Breast epithelium (tissue), 4 donors: Measurements from ENCODE around the gene CTDNEP1. TPM values are rescaled to one million over a fixed set of nuclear protein-coding genes. Genes with fewer than 3 reads are reported as not detected.

Experiments used
- DNase-seq, 2 donors: peaks; one replicate each; pipeline ENCODE4 v3.0.0-alpha.2; 2019; ENCODE audit warnings: low spot score in 2 of 2
- H3K27ac ChIP-seq, 2 donors: fragments of 200-600 bp; sonication (generic) in 1 of 2; one replicate each; pipeline ENCODE4 v1.5.1; 2016 to 2019; ENCODE audit warnings: mild to moderate bottlenecking in 1 of 2
- H3K27me3 ChIP-seq, 2 donors: fragments of 200-600 bp; sonication (generic) in 1 of 2; one replicate each; pipeline versions ENCODE4 v1.5.1 to v1.6.0; 2017 to 2019; ENCODE audit warnings: control low read depth in 1 of 2, mild to moderate bottlenecking in 1 of 2
- H3K36me3 ChIP-seq: fragments of 200-600 bp; one replicate; pipeline ENCODE4 v1.5.1; 2019
- H3K4me1 ChIP-seq, 2 donors: fragments of 200-600 bp; sonication (generic); one replicate each; pipeline ENCODE4 v1.5.1; 2016 to 2019; ENCODE audit warnings: control low read depth in 1 of 2
- H3K4me3 ChIP-seq, 3 donors: fragments of 200-600 bp; sonication (generic); 1 replicate in 2 of 3; 2 replicates in 1 of 3; pipeline ENCODE4 v1.5.1; 2016 to 2019; ENCODE audit warnings: mild to moderate bottlenecking in 3 of 3, moderate library complexity in 2 of 3
- H3K9me3 ChIP-seq, 2 donors: fragments of 200-600 bp; sonication (generic) in 1 of 2; one replicate each; pipeline ENCODE4 v1.5.1; 2016 to 2019; ENCODE audit warnings: control low read depth in 1 of 2
- CTCF ChIP-seq, 3 donors: fragments of 450-650 bp; IDR thresholded peaks; one replicate each; pipeline ENCODE4 v1.5.1; 2016 to 2017; ENCODE audit warnings: antibody characterized with exemption in 3 of 3, mild to moderate bottlenecking in 3 of 3, moderate library complexity in 3 of 3
- POLR2A ChIP-seq: fragments of 450-650 bp; IDR thresholded peaks from one replicate; pipeline ENCODE4 v1.6.1; 2016; ENCODE audit warnings: antibody characterized with exemption, mild to moderate bottlenecking, moderate library complexity
- POLR2AphosphoS5 ChIP-seq, 3 donors: sonication (generic); formaldehyde crosslinking; IDR thresholded peaks; one replicate each; pipeline ENCODE4 v1.6.1; 2017; ENCODE audit warnings: antibody characterized with exemption in 3 of 3
- intact Hi-C: fragments of 100-400 bp; cut with DNase I; formaldehyde crosslinking; loops from one replicate; pipeline ENCODE4 v1.15.1; 2023; ENCODE audit warnings: low total_unique reads
- total RNA-seq, 3 donors: library from RNA; depleted of rRNA; stranded (reverse); fragments of >200 nt; gene quantifications; one replicate each; pipeline ENCODE4 v1.1.0, GENCODE V29; 2016

Gene CTDNEP1
- total RNA-seq, 3 donors from 2014 or later: 35.7 to 67.5 (median 60.5) TPM

GRCh38 chr17:7238420-7239090 is 13.0 kb downstream of the CTDNEP1 start:
- H3K27ac ChIP-seq: peak overlapping the region; percentile 97 to 100
- peaks cover 4 to 26% of the 10 kb centered on the region in 2 donors for H3K4me1 ChIP-seq
- no peaks in the 10 kb centered on the region for H3K36me3 ChIP-seq
- TF ChIP-seq POLR2A (no peak), CTCF (IDR thresholded peaks at IDR 0.05) (no peak), POLR2AphosphoS5 (IDR thresholded peaks at IDR 0.05) (no peak)
- H3K9me3 ChIP-seq: no peaks in the 10 kb centered on the region
- no peak for DNase-seq
- intact Hi-C loops: no loop called here
- H3K4me3 ChIP-seq: peak overlapping the region; percentile 85 to 99 (median 89)
- no peaks in the 10 kb centered on the region for H3K27me3 ChIP-seq

GRCh38 chr17:7237761-7238419 is 13.6 kb downstream of the CTDNEP1 start:
- TF ChIP-seq CTCF (IDR thresholded peaks at IDR 0.05) (no peak), POLR2AphosphoS5 (IDR thresholded peaks at IDR 0.05) (peak in 1 of 3 donors; percentile 23), POLR2A (no peak)
- H3K4me3 ChIP-seq: peak overlapping the region; percentile 85 to 99 (median 89)
- no peaks in the 10 kb centered on the region for H3K27me3 ChIP-seq
- peak overlapping the region; percentile 97 to 100 for H3K27ac ChIP-seq
- intact Hi-C loops: no loop called here
- DNase-seq: peak in 1 of 2 donors; percentile 71
- H3K36me3 ChIP-seq: no peaks in the 10 kb centered on the region
- H3K4me1 ChIP-seq: peaks cover 4 to 26% of the 10 kb centered on the region in 2 donors
- no peaks in the 10 kb centered on the region for H3K9me3 ChIP-seq

- DNase-seq: no peak
- Histone ChIP-seq H3K27ac (peak overlapping the region; percentile 97 to 100), H3K36me3 (no peaks in the 10 kb centered on the region), H3K4me1 (peaks cover 4 to 26% of the 10 kb centered on the region in 2 donors), H3K4me3 (peak overlapping the region; percentile 85 to 99 (median 89)), H3K9me3 (no peaks in the 10 kb centered on the region), H3K27me3 (no peaks in the 10 kb centered on the region)
- intact Hi-C loops: no loop called here
- TF ChIP-seq CTCF (IDR thresholded peaks at IDR 0.05) (no peak), POLR2A (no peak), POLR2AphosphoS5 (IDR thresholded peaks at IDR 0.05) (no peak)
Measured at GRCh38 chr17:7237266-7237760, 14.2 kb downstream of the CTDNEP1 start.

- Histone ChIP-seq H3K36me3 (no peaks in the 10 kb centered on the region), H3K4me3 (no peak overlapping the region), H3K27me3 (no peaks in the 10 kb centered on the region), H3K9me3 (no peaks in the 10 kb centered on the region), H3K4me1 (peaks cover 4 to 29% of the 10 kb centered on the region in 2 donors), H3K27ac (peak overlapping the region; percentile 93 to 97)
- DNase-seq: no peak
- TF ChIP-seq CTCF (IDR thresholded peaks at IDR 0.05) (no peak), POLR2A (no peak), POLR2AphosphoS5 (IDR thresholded peaks at IDR 0.05) (no peak)
- intact Hi-C loops: no loop called here
Measured at GRCh38 chr17:7236808-7237207, 14.7 kb downstream of the CTDNEP1 start.
